GM19193 (cell line): ENCODE measurements around the gene PNLIPRP1.

Experiments used
- POLR2A ChIP-seq: IDR thresholded peaks from 4 replicates; pipeline ENCODE4 v1.6.1; 2011; ENCODE audit not compliant: insufficient read depth, insufficient read length; ENCODE audit errors: extremely low read depth

The PNLIPRP1 gene

DNA sequence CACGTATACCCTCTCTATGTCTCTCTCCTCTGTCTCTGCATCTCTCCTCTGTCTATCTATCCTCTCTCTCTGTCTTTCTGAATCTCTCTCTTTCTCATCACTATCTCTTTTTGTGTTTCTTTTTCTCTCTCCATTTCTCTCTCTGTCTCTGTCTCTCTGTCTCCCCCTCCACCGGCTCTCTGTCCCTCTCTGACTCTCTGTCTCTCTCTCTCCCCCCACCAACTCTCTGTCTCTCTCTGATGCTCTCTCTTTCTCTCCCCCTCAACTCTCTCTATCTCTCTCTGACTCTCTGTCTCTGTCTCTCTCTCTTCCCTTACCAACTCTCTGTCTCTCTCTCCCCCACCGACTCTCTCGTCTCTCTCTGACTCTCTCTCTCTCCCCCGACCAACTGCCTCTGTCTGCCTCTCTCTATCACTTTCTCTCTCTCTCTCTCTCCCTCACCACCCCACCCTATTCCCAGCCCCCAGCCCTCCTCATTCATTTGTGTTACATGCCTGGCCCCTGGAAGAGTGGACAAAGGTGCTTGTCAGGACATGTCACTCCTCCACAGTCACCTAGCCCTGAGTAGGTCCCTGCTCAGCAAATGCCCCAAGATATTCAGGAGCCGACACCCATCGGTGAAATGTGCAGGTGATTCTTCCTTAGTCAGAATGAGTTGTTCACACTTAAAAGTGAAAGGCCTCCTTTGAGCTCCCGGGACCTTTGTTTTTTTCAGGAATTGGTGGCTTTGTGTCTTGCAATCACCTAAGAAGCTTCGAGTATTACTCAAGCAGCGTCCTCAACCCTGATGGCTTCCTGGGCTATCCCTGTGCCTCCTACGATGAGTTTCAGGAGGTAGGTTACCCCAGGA lies 43.6 kb downstream of the PNLIPRP1 start:
- TF ChIP-seq POLR2A: no peak

DNA sequence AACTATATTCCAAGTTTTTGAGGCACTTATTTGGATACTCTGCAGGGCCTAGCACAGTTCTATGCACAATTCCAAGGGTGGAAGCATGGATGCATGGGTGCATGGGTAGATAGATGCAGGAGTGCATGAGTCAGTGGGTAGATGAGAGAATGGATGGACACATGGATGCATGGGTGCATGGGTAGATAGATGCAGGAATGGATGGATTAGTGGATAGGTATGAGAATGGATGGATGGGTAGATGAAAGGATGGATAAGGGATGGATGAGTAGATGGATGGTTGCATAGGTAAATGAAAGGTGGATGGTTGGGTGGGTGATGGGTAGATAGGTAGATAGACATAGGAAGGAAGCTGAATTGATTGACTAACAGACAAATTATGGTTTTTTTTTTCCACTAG lies 45.6 kb downstream of the PNLIPRP1 start:
- no peak for TF ChIP-seq POLR2A

DNA sequence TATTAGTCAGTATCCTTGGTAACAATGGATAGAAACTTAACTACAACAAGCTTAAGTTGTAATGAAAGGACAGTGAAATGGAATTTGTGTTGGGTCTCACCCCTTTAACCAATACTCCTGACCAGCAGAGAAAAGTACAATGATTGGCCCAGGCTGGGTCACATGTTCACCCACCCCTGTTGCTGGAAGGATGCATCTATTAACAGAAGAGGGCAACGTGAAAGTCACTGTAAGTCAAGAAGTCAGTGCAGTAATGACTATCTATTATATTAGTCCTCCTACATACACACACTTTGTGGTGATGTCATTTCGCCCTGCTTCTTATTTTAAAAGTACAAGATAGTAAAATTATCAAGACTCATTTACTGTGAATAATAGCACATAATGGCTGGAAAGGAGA lies 46.2 kb downstream of the PNLIPRP1 start:
- TF ChIP-seq POLR2A: no peak

DNA sequence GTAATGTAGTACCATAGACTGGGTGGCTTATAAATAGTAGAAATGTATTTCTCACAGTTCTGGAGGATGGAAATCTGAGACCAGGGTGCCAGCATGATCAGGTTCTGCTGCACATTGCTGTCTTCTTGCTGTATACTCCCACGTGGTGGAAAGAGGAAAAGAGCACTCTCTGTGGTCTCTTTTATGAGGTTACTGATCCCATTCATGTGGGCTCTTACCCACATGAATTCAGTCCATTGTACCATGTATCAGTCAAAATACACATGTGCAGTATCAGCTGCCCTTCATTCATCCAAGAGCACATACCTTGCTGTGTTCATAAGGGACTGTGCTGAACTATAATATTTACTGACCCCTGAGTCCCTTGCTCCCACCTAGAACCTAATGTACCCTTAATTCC lies 47.1 kb downstream of the PNLIPRP1 start:
- TF ChIP-seq POLR2A: no peak

DNA sequence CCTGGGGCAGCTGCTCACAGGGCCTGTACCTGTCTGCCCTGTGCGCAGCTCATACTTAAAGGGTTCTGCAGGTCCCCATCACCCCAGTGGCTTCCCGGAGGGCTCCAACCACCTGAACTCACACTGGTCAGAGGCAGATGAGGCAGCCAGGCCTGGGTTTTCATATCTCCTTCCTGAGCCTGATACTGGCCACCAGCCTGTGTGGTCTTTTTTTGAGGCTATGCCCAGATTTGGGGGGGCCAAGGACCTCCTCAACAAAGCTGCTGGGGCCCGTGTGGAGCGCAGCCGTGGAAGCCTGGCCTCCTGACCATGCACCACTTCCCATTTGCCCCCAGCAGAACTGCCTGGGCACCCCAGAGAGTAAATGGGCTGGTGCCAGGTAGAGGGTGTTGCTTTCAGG lies 55.7 kb downstream of the PNLIPRP1 start:
- no peak for TF ChIP-seq POLR2A

DNA sequence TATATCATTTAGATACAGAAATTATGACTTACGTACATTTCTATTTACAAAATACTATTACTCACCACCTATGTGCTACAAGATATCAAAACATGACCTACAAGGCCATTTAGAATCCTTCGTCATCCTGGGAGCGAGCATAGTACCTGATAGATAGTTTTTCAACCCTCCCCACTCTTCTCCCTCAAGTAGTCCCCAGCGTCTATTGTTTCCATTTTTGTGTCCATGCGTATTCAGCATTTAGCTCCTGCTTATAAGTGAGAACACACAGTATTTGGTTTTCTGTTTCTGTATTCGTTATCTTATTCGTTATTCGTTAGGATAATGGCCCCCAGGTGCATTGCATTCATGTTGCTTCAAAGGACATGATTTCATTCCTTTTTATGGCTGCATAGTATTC lies 58.1 kb downstream of the PNLIPRP1 start:
- no peak for TF ChIP-seq POLR2A

DNA sequence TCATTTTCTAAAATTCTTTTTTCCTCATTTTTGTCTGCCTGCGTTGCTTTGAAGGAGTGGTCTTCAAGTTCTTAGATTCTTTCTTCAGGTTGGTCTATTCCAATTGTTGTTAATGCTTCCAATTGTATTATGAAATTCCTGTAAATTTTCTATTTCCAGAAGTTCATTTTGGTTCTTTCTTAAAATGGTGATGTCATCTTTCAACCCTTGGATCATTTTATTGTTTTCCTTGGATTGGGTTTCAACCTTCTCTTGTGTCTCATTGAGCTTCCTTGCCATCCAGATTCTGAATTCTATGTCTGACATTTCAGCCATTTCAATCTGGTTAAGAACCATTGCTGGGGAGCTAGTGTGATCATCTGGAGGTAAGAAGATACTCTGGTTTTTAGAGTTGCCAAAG lies 63.1 kb downstream of the PNLIPRP1 start:
- no peak for TF ChIP-seq POLR2A

DNA sequence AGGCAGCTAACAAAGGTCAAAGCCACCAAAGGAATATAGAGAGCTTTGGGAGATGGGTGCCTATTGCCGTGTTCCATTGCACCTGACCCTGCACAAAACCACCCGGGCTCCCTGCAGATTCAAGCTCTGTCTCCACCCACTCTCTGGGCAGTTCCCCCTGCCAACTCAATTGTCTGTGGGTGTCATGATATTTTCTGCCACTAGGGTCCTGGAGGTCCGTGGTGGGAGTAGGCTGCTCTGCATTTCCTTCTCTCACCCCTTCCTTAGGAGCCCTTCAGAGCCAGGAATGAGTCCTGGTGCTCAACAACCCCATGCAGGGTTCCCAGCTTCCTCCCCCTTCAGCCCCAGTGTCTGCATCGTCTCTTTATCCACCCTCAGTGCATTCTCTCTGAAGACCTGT lies 64.1 kb downstream of the PNLIPRP1 start:
- no peak for TF ChIP-seq POLR2A

DNA sequence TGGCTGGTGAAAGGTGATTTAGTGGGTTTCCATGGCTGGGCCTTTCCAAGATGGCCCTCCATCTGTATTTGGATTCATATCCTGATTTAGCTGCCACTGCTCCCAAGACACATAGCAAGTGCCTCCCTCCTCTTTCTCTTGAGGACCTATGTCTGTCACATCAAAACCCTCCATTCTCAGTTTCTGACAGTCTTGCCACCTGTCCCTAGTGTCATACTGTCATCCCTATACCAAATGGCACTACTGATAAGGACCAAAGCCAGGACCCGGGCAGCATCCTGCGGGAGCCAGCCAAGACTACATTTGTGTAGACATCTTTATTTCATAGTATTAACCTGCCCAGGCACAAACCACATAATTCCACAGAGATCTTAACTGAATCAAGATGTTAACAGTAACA lies 64.8 kb downstream of the PNLIPRP1 start:
- no peak for TF ChIP-seq POLR2A

DNA sequence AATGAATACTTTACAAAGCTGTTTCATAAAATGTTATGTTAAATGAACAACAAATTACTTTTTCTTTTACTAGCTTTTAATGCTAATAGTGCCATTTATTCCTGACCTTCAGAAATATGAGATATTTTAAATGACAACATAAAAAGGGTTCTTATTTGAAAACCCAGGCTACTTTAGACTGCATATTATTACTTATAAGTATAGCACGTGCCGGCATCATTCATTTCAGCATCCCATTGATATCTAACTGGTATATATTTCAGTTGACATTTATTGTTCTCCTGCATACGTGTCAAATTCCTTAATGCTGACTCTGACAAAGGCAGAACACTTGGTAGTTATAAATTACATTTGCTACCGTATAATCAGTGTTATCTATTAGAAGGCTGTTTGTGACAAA lies 65.3 kb downstream of the PNLIPRP1 start:
- no peak for TF ChIP-seq POLR2A

DNA sequence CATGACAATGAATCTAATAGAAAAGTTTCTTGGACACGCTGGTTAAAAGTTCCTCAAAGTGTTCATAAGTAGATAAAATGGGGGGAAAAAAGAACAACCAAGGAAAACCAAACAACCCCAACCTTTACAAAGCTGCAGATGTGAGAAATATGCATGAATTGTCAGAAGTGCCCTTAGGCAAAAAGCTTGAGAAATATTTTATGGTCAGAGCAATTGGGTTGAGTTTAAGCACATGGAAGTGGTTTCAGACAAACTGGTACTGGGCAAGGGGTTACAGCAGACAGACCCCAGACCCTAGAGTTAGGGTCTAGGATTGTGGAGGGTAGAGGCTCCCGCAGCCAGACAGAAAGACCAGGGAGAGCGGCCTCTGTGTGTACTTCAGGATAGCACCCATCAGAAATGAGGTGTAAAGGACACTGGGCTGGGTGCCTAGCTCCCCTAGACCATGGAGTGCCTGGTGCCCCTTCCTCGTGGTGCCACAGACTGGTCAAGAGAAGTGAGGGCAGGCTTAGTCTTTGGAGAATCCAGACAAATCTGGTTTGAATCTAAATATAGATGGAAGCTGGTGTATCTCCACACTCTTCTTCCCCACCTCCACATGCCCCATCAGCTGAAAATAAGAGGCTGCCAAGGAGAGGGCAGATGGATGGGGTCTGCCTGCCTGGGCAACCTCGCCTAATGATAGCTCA lies 67.2 kb downstream of the PNLIPRP1 start:
- no peak for TF ChIP-seq POLR2A
